ENCODE measurements around the gene SLC9A9. TPM values are rescaled to one million over a fixed set of nuclear protein-coding genes. Genes with fewer than 3 reads are reported as not detected.
A peak's percentile ranks its signal among the peaks of the same experiment; 100 is the strongest.

The SLC9A9 gene
- total and polyA plus RNA-seq, 2 experiments from 2014 or later: 2.2 to 6.8 TPM

- H3K27me3 ChIP-seq: no peaks in the 10 kb centered on the region
- H3K4me2 ChIP-seq: no peak overlapping the region
- 92% methylated on average over 1 of the region's 1 CpG for WGBS (ENCODE audit: low lambda C conversion rate, missing lambda C conversion rate)
- TF ChIP-seq EZH2 (IDR thresholded peaks at IDR 0.05; ENCODE audit: borderline replicate concordance): no peak
- TF ChIP-seq CTCF (IDR thresholded peaks at IDR 0.05; ENCODE audit: poor library complexity): peak; percentile 43
- TF ChIP-seq EZH2phosphoT487 (IDR thresholded peaks at IDR 0.05; ENCODE audit: low read depth, severe bottlenecking, unreplicated experiment): no peak
- H4K20me1 ChIP-seq (ENCODE audit: insufficient read depth, poor library complexity, severe bottlenecking): no peaks in the 10 kb centered on the region
- H3K9me3 ChIP-seq (ENCODE audit: low read depth): no peaks in the 10 kb centered on the region
- H3K27ac ChIP-seq: no peak overlapping the region
- H3K4me1 ChIP-seq (ENCODE audit: insufficient read depth): no peaks in the 10 kb centered on the region
- no peaks in the 10 kb centered on the region for H3K36me3 ChIP-seq (replicated peaks; ENCODE audit: insufficient read depth, low read depth)
- DNase-seq (ENCODE audit: low spot score): no peak
- no peaks in the 10 kb centered on the region for H3K79me2 ChIP-seq
- H3K4me3 ChIP-seq: no peak overlapping the region
- H3K9me2 ChIP-seq (replicated peaks; ENCODE audit: insufficient read depth): no peaks in the 10 kb centered on the region
- no peak overlapping the region for H2AFZ ChIP-seq
Measured at GRCh38 chr3:143895805-143896204, 47.5 kb upstream of the SLC9A9 start.

DNA sequence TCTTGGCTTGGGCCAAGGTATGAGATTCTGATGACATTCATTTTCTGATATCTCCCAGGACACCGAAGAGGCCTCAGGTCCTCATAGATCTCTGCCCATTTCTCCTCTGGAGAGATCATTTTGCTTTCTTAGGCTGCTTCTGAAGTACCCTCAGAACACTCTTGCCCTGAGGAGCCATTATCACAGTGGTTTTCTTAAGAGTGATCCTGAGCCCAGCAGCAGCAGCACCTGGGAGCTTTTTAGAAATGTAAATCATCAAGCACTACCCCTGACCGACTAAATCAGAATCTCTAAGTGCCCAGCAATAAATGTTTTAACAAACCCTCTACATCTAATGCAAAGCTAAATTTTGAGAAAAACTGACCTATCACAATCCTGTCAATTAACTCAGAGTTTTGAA, 40.6 kb upstream of the SLC9A9 start:
- no peak overlapping the region for H3K27ac ChIP-seq
- no peak for DNase-seq (ENCODE audit: low spot score)
- H3K4me2 ChIP-seq: no peak overlapping the region
- H3K9me2 ChIP-seq (replicated peaks; ENCODE audit: insufficient read depth): no peaks in the 10 kb centered on the region
- no peaks in the 10 kb centered on the region for H3K27me3 ChIP-seq
- no peaks in the 10 kb centered on the region for H3K79me2 ChIP-seq
- no peaks in the 10 kb centered on the region for H3K9me3 ChIP-seq (ENCODE audit: low read depth)
- TF ChIP-seq CTCF (IDR thresholded peaks at IDR 0.05; ENCODE audit: poor library complexity) (no peak), EZH2phosphoT487 (IDR thresholded peaks at IDR 0.05; ENCODE audit: low read depth, severe bottlenecking, unreplicated experiment) (no peak)
- no peaks in the 10 kb centered on the region for H3K4me1 ChIP-seq (ENCODE audit: insufficient read depth)
- no peak overlapping the region for H3K4me3 ChIP-seq
- H4K20me1 ChIP-seq (ENCODE audit: insufficient read depth, poor library complexity, severe bottlenecking): no peaks in the 10 kb centered on the region
- H3K36me3 ChIP-seq (replicated peaks; ENCODE audit: insufficient read depth, low read depth): no peaks in the 10 kb centered on the region
- 63% methylated on average over 2 of the region's 2 CpGs for WGBS (ENCODE audit: low lambda C conversion rate, missing lambda C conversion rate)
- no peak overlapping the region for H2AFZ ChIP-seq

DNA sequence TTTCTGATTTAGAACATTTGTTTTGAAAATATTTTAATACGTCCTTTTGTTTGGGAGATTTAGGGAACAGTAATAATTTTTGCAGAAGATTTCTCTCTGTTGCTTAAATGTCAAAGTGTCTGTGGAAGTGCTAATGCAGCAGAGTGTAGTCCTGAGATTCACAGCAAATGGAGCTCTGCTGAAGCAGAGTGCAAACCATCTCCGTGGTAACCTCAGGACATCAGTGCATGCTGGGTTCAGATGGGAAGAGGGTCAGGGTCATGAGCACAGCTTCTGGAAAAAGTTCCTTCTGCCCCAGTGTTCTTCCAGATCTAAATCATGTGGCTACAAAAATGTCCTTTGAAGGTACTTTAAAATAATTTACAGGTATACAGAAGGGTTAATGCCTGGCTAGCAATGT, 39.9 kb upstream of the SLC9A9 start:
- no peak overlapping the region for H3K4me3 ChIP-seq
- H3K36me3 ChIP-seq (replicated peaks; ENCODE audit: insufficient read depth, low read depth): no peaks in the 10 kb centered on the region
- no peak overlapping the region for H3K27ac ChIP-seq
- no peak overlapping the region for H2AFZ ChIP-seq
- no peak for DNase-seq (ENCODE audit: low spot score)
- H3K9me2 ChIP-seq (replicated peaks; ENCODE audit: insufficient read depth): no peaks in the 10 kb centered on the region
- H3K4me2 ChIP-seq: no peak overlapping the region
- H4K20me1 ChIP-seq (ENCODE audit: insufficient read depth, poor library complexity, severe bottlenecking): no peaks in the 10 kb centered on the region
- no peaks in the 10 kb centered on the region for H3K27me3 ChIP-seq
- TF ChIP-seq CTCF (IDR thresholded peaks at IDR 0.05; ENCODE audit: poor library complexity): no peak
- H3K4me1 ChIP-seq (ENCODE audit: insufficient read depth): no peaks in the 10 kb centered on the region
- H3K9me3 ChIP-seq (ENCODE audit: low read depth): no peaks in the 10 kb centered on the region
- 65% methylated on average over 2 of the region's 2 CpGs for WGBS (ENCODE audit: low lambda C conversion rate, missing lambda C conversion rate)
- H3K79me2 ChIP-seq: no peaks in the 10 kb centered on the region

- Histone ChIP-seq H3K4me3 (no peak overlapping the region), H3K4me2 (no peak overlapping the region), H4K20me1 (ENCODE audit: insufficient read depth, poor library complexity, severe bottlenecking) (no peaks in the 10 kb centered on the region), H3K27me3 (no peaks in the 10 kb centered on the region), H2AFZ (no peak overlapping the region), H3K9me3 (ENCODE audit: low read depth) (no peaks in the 10 kb centered on the region), H3K4me1 (ENCODE audit: insufficient read depth) (no peaks in the 10 kb centered on the region), H3K27ac (no peak overlapping the region), H3K36me3 (replicated peaks; ENCODE audit: insufficient read depth, low read depth) (no peaks in the 10 kb centered on the region), H3K79me2 (no peaks in the 10 kb centered on the region), H3K9me2 (replicated peaks; ENCODE audit: insufficient read depth) (no peaks in the 10 kb centered on the region)
- DNase-seq (ENCODE audit: low spot score): peak; percentile 41
- 95% methylated on average over 1 of the region's 1 CpG for WGBS (ENCODE audit: low lambda C conversion rate, missing lambda C conversion rate)
- TF ChIP-seq EZH2phosphoT487 (IDR thresholded peaks at IDR 0.05; ENCODE audit: low read depth, severe bottlenecking, unreplicated experiment) (no peak), CTCF (IDR thresholded peaks at IDR 0.05; ENCODE audit: poor library complexity) (peak; percentile 64)
Measured at GRCh38 chr3:143885780-143886427, 37.6 kb upstream of the SLC9A9 start.
